OCI-LY3 (cell line): ENCODE measurements around the gene BDH2.

Experiments used
- H2AFZ ChIP-seq: fragments of 200-600, 300-600 bp; shearing (Covaris generic); 2 replicates; pipeline ENCODE4 v1.6.0; 2014; ENCODE audit warnings: antibody characterized with exemption, low read depth, low read length
- H3K27ac ChIP-seq: fragments of 200-600, 300-600 bp; sonication (generic); 2 replicates; pipeline ENCODE4 v1.5.1; 2014; ENCODE audit warnings: mild to moderate bottlenecking, low read length, moderate library complexity, mixed read lengths
- H3K27me3 ChIP-seq: fragments of 200-600, 300-600 bp; sonication (generic); 2 replicates; pipeline ENCODE4 v1.6.1; 2014; ENCODE audit warnings: low read depth, low read length, mixed read lengths
- H3K36me3 ChIP-seq: fragments of 200-600, 300-600 bp; sonication (generic); replicated peaks from 2 replicates; pipeline ENCODE3; 2014; ENCODE audit warnings: low read depth, low read length, mixed read lengths
- H3K4me1 ChIP-seq: fragments of 300-600, 200-600 bp; sonication (generic); 2 replicates; pipeline ENCODE4 v1.6.1; 2014; ENCODE audit warnings: low read length, mixed read lengths
- H3K4me2 ChIP-seq: fragments of 200-600, 300-600 bp; sonication (generic); 2 replicates; pipeline ENCODE4 v1.6.1; 2014; ENCODE audit warnings: low read length, mixed read lengths
- H3K4me3 ChIP-seq: fragments of 300-600, 200-600 bp; sonication (generic); 2 replicates; pipeline ENCODE4 v1.5.1; 2014; ENCODE audit warnings: antibody characterized with exemption, mild to moderate bottlenecking, low read length, moderate library complexity
- H3K79me2 ChIP-seq: fragments of 300-600, 200-600 bp; shearing (Covaris generic); 2 replicates; pipeline ENCODE4 v1.6.1; 2014; ENCODE audit warnings: mild to moderate bottlenecking, low read length, mixed read lengths
- H3K9ac ChIP-seq: fragments of 300-600, 200-600 bp; shearing (Covaris generic); 2 replicates; pipeline ENCODE4 v1.6.0; 2014; ENCODE audit warnings: mild to moderate bottlenecking, low read length, moderate library complexity
- H3K9me3 ChIP-seq: fragments of 200-600, 300-600 bp; shearing (Covaris generic); 2 replicates; pipeline ENCODE4 v1.6.1; 2014; ENCODE audit warnings: low read length, mixed read lengths; ENCODE audit not compliant: insufficient read depth
- H4K20me1 ChIP-seq: fragments of 200-600, 300-600 bp; sonication (generic); 2 replicates; pipeline ENCODE4 v1.6.1; 2016; ENCODE audit warnings: low read length, mixed read lengths; ENCODE audit not compliant: insufficient read depth
- CTCF ChIP-seq: fragments of 200-600, 300-600 bp; sonication (generic); IDR thresholded peaks from 2 replicates; pipeline ENCODE4 v1.5.1; 2014; ENCODE audit warnings: antibody characterized with exemption, low read length, low read depth
- EZH2phosphoT487 ChIP-seq: fragments of 200-600 bp; shearing (Covaris generic); IDR thresholded peaks from 2 replicates; pipeline ENCODE4 v1.6.1; 2018; ENCODE audit warnings: antibody characterized with exemption, mixed run types, low read depth

BDH2 gene

GRCh38 chr4:103129174-103129573 lies 29.5 kb upstream of the BDH2 start:
- H3K4me1 ChIP-seq, result no peaks in the 10 kb centered on the region
- H3K4me2 ChIP-seq, result no peak overlapping the region
- TF ChIP-seq EZH2phosphoT487, result no peak
- TF ChIP-seq CTCF, result no peak
- no peaks in the 10 kb centered on the region for H3K27me3 ChIP-seq
- no peak overlapping the region for H2AFZ ChIP-seq
- H3K9me3 ChIP-seq, result no peaks in the 10 kb centered on the region
- no peak overlapping the region for H3K9ac ChIP-seq
- no peaks in the 10 kb centered on the region for H4K20me1 ChIP-seq
- H3K36me3 ChIP-seq, result peaks cover 58% of the 10 kb centered on the region
- no peak overlapping the region for H3K4me3 ChIP-seq
- no peaks in the 10 kb centered on the region for H3K79me2 ChIP-seq
- H3K27ac ChIP-seq, result no peak overlapping the region

GRCh38 chr4:103126126-103126525 lies 26.5 kb upstream of the BDH2 start:
- Histone ChIP-seq H3K27me3 (no peaks in the 10 kb centered on the region), H4K20me1 (no peaks in the 10 kb centered on the region), H3K36me3 (peaks cover 55% of the 10 kb centered on the region), H3K4me3 (no peak overlapping the region), H3K9me3 (no peaks in the 10 kb centered on the region), H3K79me2 (no peaks in the 10 kb centered on the region), H3K4me2 (no peak overlapping the region), H3K4me1 (no peaks in the 10 kb centered on the region), H2AFZ (no peak overlapping the region), H3K9ac (no peak overlapping the region), H3K27ac (no peak overlapping the region)
- TF ChIP-seq CTCF, result no peak

GRCh38 chr4:103123114-103123513 lies 23.5 kb upstream of the BDH2 start:
- Histone ChIP-seq H4K20me1 (no peaks in the 10 kb centered on the region), H3K79me2 (no peaks in the 10 kb centered on the region), H3K9ac (no peak overlapping the region), H3K4me1 (no peaks in the 10 kb centered on the region), H3K27me3 (no peaks in the 10 kb centered on the region), H2AFZ (no peak overlapping the region), H3K9me3 (no peaks in the 10 kb centered on the region), H3K27ac (no peak overlapping the region), H3K4me2 (no peak overlapping the region), H3K4me3 (no peak overlapping the region), H3K36me3 (peaks cover 48% of the 10 kb centered on the region)
- TF ChIP-seq CTCF (no peak), EZH2phosphoT487 (no peak)

GRCh38 chr4:103118166-103118565 lies 18.5 kb upstream of the BDH2 start:
- Histone ChIP-seq H3K9ac (no peak overlapping the region), H4K20me1 (no peaks in the 10 kb centered on the region), H3K4me3 (no peak overlapping the region), H3K4me2 (no peak overlapping the region), H3K27ac (no peak overlapping the region), H3K4me1 (no peaks in the 10 kb centered on the region), H3K36me3 (peaks cover 49% of the 10 kb centered on the region), H2AFZ (no peak overlapping the region), H3K27me3 (no peaks in the 10 kb centered on the region), H3K79me2 (no peaks in the 10 kb centered on the region), H3K9me3 (no peaks in the 10 kb centered on the region)
- TF ChIP-seq EZH2phosphoT487 (no peak), CTCF (no peak)
